BJ (cell line): Measurements from ENCODE around the gene COX4I1. TPM values are rescaled to one million over a fixed set of nuclear protein-coding genes. Genes with fewer than 3 reads are reported as not detected.

ENCODE experiments used
- CTCF ChIA-PET: fragments of 350-600 bp; formaldehyde crosslinking; extraction: SDS; loops from one replicate; lab custom pipeline; 2021; ENCODE audit warnings: antibody characterized with exemption, inconsistent platforms; lab: Yijun Ruan, JAX
- POLR2A ChIA-PET: fragments of 300-600 bp; sonication (Branson Sonifier 250); formaldehyde crosslinking; extraction: SDS; loops from one replicate; lab custom pipeline; 2021; ENCODE audit warnings: antibody characterized with exemption; lab: Charles Lee
- DNase-seq: peaks from one replicate; pipeline ENCODE4 v3.0.0-alpha.2; 2011; ENCODE audit warnings: low read depth
- H3K27me3 ChIP-seq: 2 replicates; pipeline ENCODE4 v1.6.0; 2011; ENCODE audit warnings: low read length; ENCODE audit not compliant: control insufficient read depth, insufficient read depth
- H3K36me3 ChIP-seq: 2 replicates; pipeline ENCODE4 v1.5.1; 2011; ENCODE audit warnings: low read length; ENCODE audit not compliant: control insufficient read depth, insufficient read depth
- H3K4me3 ChIP-seq: 2 replicates; pipeline ENCODE4 v1.5.1; 2011; ENCODE audit warnings: low read depth, mild to moderate bottlenecking, control low read depth, low read length
- polyA plus RNA-seq: library from polyadenylated mRNA; depleted of rRNA; stranded (reverse); fragments of >200 nt; gene quantifications from 2 replicates; pipeline ENCODE4 v1.2.3, GENCODE V29; 2011
- TF ChIP-seq, protein P1 (sequence below): IDR thresholded peaks from 2 replicates; pipeline ENCODE4 v1.5.1; 2011; ENCODE audit warnings: low read depth, mild to moderate bottlenecking, control low read depth, inconsistent platforms, low read length, moderate library complexity; ENCODE audit not compliant: insufficient read depth

The COX4I1 gene
- polyA plus RNA-seq, 1 experiment: 892 TPM

DNA sequence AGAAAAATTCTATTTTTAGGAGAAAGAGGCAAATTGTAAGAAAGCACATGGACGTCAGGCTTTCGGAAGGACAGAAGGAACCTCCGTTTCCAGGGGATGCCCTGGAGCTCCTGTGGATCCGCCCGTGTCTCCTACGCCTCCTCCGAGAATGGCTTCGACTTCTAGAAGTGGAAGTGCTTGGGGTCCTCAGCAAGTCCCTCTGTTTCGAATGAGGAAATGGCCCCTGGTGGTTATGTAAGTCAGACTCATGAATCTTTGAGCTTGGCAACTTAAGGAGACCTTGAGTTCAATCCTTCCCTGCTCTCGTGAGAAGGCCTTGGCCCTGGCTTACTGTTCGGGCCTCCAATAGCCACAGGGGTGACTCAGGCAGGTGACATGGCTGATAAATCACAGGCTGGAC, 38.9 kb downstream of the COX4I1 start:
- Histone ChIP-seq H3K27me3 (peaks cover 4% of the 10 kb centered on the region), H3K36me3 (no peaks in the 10 kb centered on the region), H3K4me3 (no peak overlapping the region)
- ChIA-PET POLR2A (no interaction called here), CTCF (interaction anchor here (1.3 to 3.4 kb wide), 2 partner anchors 18 to 148 kb away, joined by 4 to 16 read pairs; no protein-coding TSS in a partner anchor)
- DNase-seq: no peak
- TF ChIP-seq, protein P1, sequence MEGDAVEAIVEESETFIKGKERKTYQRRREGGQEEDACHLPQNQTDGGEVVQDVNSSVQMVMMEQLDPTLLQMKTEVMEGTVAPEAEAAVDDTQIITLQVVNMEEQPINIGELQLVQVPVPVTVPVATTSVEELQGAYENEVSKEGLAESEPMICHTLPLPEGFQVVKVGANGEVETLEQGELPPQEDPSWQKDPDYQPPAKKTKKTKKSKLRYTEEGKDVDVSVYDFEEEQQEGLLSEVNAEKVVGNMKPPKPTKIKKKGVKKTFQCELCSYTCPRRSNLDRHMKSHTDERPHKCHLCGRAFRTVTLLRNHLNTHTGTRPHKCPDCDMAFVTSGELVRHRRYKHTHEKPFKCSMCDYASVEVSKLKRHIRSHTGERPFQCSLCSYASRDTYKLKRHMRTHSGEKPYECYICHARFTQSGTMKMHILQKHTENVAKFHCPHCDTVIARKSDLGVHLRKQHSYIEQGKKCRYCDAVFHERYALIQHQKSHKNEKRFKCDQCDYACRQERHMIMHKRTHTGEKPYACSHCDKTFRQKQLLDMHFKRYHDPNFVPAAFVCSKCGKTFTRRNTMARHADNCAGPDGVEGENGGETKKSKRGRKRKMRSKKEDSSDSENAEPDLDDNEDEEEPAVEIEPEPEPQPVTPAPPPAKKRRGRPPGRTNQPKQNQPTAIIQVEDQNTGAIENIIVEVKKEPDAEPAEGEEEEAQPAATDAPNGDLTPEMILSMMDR: no peak

DNA sequence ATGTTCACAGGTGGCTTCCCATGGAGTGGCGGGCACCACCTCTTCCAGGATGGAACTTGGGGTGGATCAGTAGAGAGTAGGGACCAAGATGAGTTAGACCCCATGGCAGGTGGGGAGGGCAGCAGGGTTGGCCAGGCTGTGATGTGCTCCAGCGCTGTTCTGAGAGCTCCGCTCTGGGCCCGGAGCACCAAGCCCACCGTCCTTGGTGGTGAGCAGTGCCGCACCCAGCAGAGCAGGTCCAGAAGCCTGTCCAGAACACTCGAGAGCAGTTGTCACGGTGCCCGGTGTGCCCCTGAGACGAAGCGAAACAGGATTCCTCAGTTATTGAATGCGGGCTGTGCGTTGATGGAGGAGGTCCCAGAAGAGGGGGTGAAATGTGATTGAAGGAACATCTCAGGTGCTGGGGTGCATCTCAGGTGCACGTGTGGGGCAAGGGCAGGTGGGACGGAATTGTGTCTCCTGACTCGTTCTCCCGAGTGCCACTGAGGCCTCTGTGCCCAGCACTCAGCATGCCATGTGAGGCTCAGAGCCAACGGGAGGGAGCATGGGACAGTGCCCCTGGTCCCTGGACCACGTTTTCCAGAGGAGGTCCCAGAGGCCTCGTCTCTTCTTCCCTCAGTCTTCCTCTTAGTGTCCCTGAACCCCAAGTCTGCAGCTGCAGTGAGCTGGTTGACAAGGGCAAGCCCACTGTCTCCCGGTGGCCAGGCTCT, 39.5 kb downstream of the COX4I1 start:
- Histone ChIP-seq H3K36me3 (no peaks in the 10 kb centered on the region), H3K27me3 (peaks cover 7% of the 10 kb centered on the region)
- POLR2A ChIA-PET: no interaction called here

DNA sequence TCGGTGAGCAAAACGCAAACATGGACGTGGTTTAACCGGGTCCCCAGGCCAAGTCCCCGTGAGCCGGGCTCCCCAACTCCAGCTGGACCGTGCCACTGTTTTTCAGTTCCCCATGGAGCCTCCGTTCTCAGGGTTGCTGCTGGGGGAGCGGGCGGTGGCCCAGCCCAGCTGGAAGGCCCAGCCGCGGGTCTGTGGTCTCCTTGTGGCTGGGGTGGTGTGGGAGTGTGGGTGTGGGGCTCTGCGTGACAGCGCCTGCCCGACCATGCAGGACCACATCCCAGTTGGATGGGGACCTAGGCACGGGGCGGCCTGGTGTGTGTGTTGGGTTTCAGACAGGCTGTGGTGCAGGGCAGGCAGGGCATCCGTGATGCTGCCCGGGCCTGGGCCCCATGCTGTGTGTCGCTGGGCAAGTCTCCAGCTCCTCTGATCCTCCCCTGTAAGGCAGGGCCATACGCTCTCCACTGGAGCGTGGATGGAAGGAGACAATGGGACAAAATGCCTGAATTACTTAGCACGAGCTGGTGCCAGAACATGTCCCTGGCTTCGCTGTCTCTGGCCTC, 40.3 kb downstream of the COX4I1 start:
- TF ChIP-seq, protein P1: no peak
- peaks cover 7% of the 10 kb centered on the region for H3K27me3 ChIP-seq
- ChIA-PET CTCF (interaction anchor here (1.6 kb wide), 1 partner anchor 19 kb away, joined by 7 read pairs; no protein-coding TSS in a partner anchor), POLR2A (no interaction called here)
- DNase-seq: no peak
- H3K36me3 ChIP-seq: no peaks in the 10 kb centered on the region
- H3K4me3 ChIP-seq: no peak overlapping the region

More for the DNA sequence above, 39.5 kb downstream of the COX4I1 start:
- CTCF ChIA-PET: interaction anchor here (3.4 kb wide), 1 partner anchor 19 kb away, joined by 16 read pairs; no protein-coding TSS in a partner anchor
- H3K4me3 ChIP-seq: no peak overlapping the region
- TF ChIP-seq, protein P1: no peak
- DNase-seq: no peak

DNA sequence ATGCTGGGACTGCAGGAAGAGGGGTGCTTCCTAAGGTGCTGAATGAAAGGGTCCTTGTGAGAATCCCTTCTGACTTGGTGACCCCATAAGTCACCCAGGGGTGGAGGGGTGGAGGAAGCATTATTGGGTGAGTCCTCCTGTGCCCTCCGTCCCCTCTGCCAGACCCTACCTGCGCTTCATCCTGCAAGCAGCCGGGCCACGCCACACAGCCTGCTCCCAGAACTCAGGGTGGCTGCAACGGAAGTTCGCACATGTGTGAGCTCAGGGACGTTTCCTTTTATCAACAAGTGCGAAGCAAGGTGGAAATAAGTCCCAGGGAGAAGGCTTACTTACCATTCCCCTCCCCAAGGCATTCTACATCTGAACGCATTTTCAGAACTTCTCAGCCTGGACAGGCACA, 40.9 kb downstream of the COX4I1 start:
- Histone ChIP-seq H3K27me3 (peaks cover 7% of the 10 kb centered on the region), H3K4me3 (no peak overlapping the region), H3K36me3 (no peaks in the 10 kb centered on the region)
- DNase-seq: no peak
- CTCF ChIA-PET: interaction anchor here (1.6 kb wide), 1 partner anchor 19 kb away, joined by 7 read pairs; no protein-coding TSS in a partner anchor
- POLR2A ChIA-PET: no interaction called here
- TF ChIP-seq, protein P1: no peak

DNA sequence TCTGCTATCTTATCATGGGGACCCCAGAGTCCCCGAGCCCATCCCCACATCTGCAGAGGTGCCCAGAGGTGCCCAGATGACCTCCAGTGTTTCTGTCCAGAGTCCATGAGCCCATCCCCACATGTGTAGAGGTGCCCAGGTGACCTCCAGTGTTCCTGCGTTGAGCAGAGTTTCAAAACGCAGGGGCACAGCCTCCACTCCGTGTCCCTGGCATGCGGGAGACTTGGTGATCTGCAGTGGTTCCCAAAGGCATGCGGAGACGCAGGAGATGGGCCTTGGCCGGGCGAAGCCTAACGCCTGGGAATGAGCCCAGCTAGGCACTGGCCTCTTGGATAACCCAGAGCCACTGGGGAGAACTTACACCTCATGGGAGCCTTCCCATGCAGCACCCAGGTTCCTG, 41.3 kb downstream of the COX4I1 start:
- Histone ChIP-seq H3K36me3 (no peaks in the 10 kb centered on the region), H3K27me3 (peaks cover 5% of the 10 kb centered on the region), H3K4me3 (no peak overlapping the region)
- ChIA-PET POLR2A (no interaction called here), CTCF (interaction anchor here (1.6 kb wide), 1 partner anchor 20 kb away, joined by 7 read pairs; no protein-coding TSS in a partner anchor)
- TF ChIP-seq, protein P1: no peak
- DNase-seq: no peak
